K562 (cell line): ENCODE measurements around the gene PAF1. TPM values are rescaled to one million over a fixed set of nuclear protein-coding genes. Genes with fewer than 3 reads are reported as not detected.
A peak's percentile ranks its signal among the peaks of the same experiment; 100 is the strongest.

Experiments used
- BCOR ChIP-seq: fragments of 450-650 bp; IDR thresholded peaks from 2 replicates; pipeline ENCODE4 v1.6.1; 2016
- CBX2 ChIP-seq: fragments of 200-600 bp; sonication (generic); IDR thresholded peaks from one replicate; pipeline ENCODE4 v1.6.1; 2012; ENCODE audit warnings: mild to moderate bottlenecking, low read length, inconsistent platforms; ENCODE audit not compliant: insufficient read depth, poor library complexity, severe bottlenecking
- E2F1 ChIP-seq: sonication (generic); formaldehyde crosslinking; IDR thresholded peaks from 2 replicates; pipeline ENCODE4 v1.8.1; 2023; ENCODE audit warnings: mild to moderate bottlenecking, missing genetic modification reagents, moderate library complexity
- ESRRA ChIP-seq: fragments of 450-650 bp; IDR thresholded peaks from 2 replicates; pipeline ENCODE4 v1.6.1; 2014; ENCODE audit warnings: low read depth, mild to moderate bottlenecking, moderate library complexity, borderline replicate concordance
- GTF3C2 ChIP-seq: IDR thresholded peaks from 3 replicates; pipeline ENCODE4 v1.6.1; 2011; ENCODE audit warnings: borderline replicate concordance, mild to moderate bottlenecking, moderate library complexity; ENCODE audit not compliant: insufficient read length; ENCODE audit errors: extremely low read depth
- MEF2D ChIP-seq: conservative IDR thresholded peaks from 2 replicates; pipeline ENCODE4 v1.6.1; 2016; ENCODE audit warnings: low read depth, missing genetic modification characterization, missing compliant biosample characterization
- MTA1 ChIP-seq: fragments of 450-650 bp; IDR thresholded peaks from 2 replicates; pipeline ENCODE4 v1.6.1; 2017; ENCODE audit warnings: borderline replicate concordance
- NELFE ChIP-seq: IDR thresholded peaks from 2 replicates; pipeline ENCODE4 v1.6.1; 2011; ENCODE audit warnings: mild to moderate bottlenecking; ENCODE audit not compliant: insufficient read depth, insufficient read length
- PTTG1 ChIP-seq: fragments of 450-650 bp; IDR thresholded peaks from 2 replicates; pipeline ENCODE4 v1.6.1; 2016; ENCODE audit warnings: low read depth, mild to moderate bottlenecking, missing genetic modification characterization, missing compliant biosample characterization
- RNF2 ChIP-seq: sonication (generic); IDR thresholded peaks from 2 replicates; pipeline ENCODE4 v1.6.1; 2016
- SMAD2 ChIP-seq: fragments of 150-350 bp; IDR thresholded peaks from 2 replicates; pipeline ENCODE4 v1.6.1; 2014; ENCODE audit warnings: low read depth, mild to moderate bottlenecking, low read length
- SMARCA5 ChIP-seq: fragments of 450-650 bp; IDR thresholded peaks from 2 replicates; pipeline ENCODE4 v1.6.1; 2016
- STAT5A ChIP-seq: IDR thresholded peaks from 2 replicates; pipeline ENCODE4 v1.6.1; 2012; ENCODE audit warnings: low read length, inconsistent platforms, borderline replicate concordance
- TSC22D4 ChIP-seq: fragments of 450-650 bp; IDR thresholded peaks from 2 replicates; pipeline ENCODE4 v1.6.1; 2016; ENCODE audit warnings: missing genetic modification characterization, missing biosample characterization, control low read depth
- WHSC1 ChIP-seq: IDR thresholded peaks from one replicate; pipeline ENCODE4 v1.6.1; 2012; ENCODE audit warnings: low read length, control low read depth, inconsistent platforms
- ZBTB7A ChIP-seq: IDR thresholded peaks from 2 replicates; pipeline ENCODE4 v1.6.1; 2011; ENCODE audit warnings: low read depth, mild to moderate bottlenecking, low read length, moderate library complexity, borderline replicate concordance; ENCODE audit not compliant: control insufficient read depth
- ZBTB8A ChIP-seq: fragments of 450-650 bp; IDR thresholded peaks from 2 replicates; pipeline ENCODE4 v1.6.1; 2018; ENCODE audit warnings: mild to moderate bottlenecking, moderate library complexity; ENCODE audit not compliant: partially characterized antibody
- ZEB2 ChIP-seq: fragments of 450-650 bp; IDR thresholded peaks from 2 replicates; pipeline ENCODE4 v1.6.1; 2016
- ZMIZ1 ChIP-seq, 2 experiments: fragments of 150-350 bp in 1 of 2; IDR thresholded peaks; 2 replicates each; pipeline ENCODE4 v1.6.1; 2012 to 2016; ENCODE audit warnings: low read depth in 2 of 2, low read length in 2 of 2, mild to moderate bottlenecking in 1 of 2, moderate library complexity in 1 of 2
- ZNF316 ChIP-seq: fragments of 450-650 bp; IDR thresholded peaks from 2 replicates; pipeline ENCODE4 v1.6.1; 2016
- ZNF41 ChIP-seq: fragments of 250-450 bp; sonication (Bioruptor Pico); conservative IDR thresholded peaks from 2 replicates; pipeline ENCODE4 v1.4.0; 2020; ENCODE audit warnings: mild to moderate bottlenecking
- ZNF583 ChIP-seq: fragments of 250-450 bp; sonication (Bioruptor Pico); IDR thresholded peaks from 2 replicates; pipeline ENCODE4 v1.4.0; 2020
- polyA plus RNA-seq, 8 experiments: library from polyadenylated mRNA; depleted of rRNA in 4 of 8; stranded (reverse) in 5 of 8; unstranded in 3 of 8; fragments of >200 nt; fragmentation: Nextera tagmentation in 2 of 8; fragmentation: Illumina TruSeq in 1 of 8; extraction: Ambion mirVana in 2 of 8; extraction: Trizol in 1 of 8; gene quantifications; 2 replicates each; pipeline versions ENCODE4 v1.2.1 to v1.2.3, GENCODE V29; 2011 to 2014; ENCODE audit warnings: inconsistent platforms in 1 of 8, missing spikeins in 1 of 8
- total RNA-seq, 7 experiments: library from RNA; depleted of rRNA in 6 of 7; stranded (reverse); fragments of >200 nt in 6 of 7; fragmentation: Illumina TruSeq in 2 of 7; extraction: Trizol in 2 of 7; gene quantifications; 2 replicates each; pipeline versions ENCODE4 v1.2.1 to v1.2.3, GENCODE V29; 2011 to 2021; ENCODE audit warnings: low replicate concordance in 1 of 7

The PAF1 gene
- total and polyA plus RNA-seq, 9 of the 15 experiments (the other 6 are each of a cell fraction or from before 2014, with no cell fraction given) = 1.5 to 45.0 (median 33.8) TPM

DNA sequence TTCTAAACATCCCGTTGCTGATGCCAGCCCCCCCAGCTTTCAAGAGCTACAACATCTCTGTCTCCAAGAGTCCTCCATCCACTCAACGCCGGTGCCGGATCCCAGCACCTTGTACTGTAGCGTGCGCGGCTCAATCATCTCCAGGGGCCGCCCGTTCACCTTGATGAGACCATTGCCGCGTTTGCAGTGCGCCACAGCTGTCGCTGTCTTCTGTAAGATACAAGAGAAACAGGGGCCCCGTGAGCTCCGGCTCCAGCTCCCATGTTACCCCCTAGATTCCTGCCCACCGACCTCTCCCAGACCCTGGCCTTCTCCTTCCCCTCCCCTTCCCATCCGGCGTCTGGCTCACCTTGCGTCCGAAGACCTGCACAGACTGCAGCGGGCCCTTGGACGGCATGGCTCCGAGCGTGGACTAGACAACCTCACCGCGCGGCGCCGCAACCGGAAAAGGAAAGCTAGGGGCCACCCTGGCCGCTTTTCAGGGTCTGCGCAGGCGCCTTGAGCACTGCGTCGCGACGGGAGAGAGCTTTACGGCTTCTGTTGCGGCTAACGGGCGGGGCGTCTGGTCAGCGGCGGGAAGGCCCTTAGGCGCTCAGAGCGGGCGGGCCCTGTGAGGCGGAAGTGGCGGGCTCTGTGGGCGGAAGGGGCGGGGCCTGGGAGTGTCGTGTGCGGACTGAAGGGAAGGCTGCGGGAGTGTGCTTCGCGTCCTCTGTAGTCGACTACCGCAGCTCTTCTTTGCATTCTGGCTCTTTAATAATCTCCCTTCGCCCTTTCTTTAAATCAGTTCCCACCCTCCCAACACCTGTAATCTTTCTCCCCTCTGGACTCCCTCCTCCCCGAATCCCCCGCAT is 44.8 kb upstream of the PAF1 start, which contains the start of gene RPS16 (continued):
- TF ChIP-seq ZMIZ1 (IDR thresholded peaks at IDR 0.05; ENCODE audit: low read depth in 2 of 2, low read length in 2 of 2) (no peak), ZNF41 (CRISPR knock-in tag) (no peak), E2F1 (CRISPR knock-in tag) (peak; percentile 94), SMARCA5 (no peak), ZBTB7A (peak; percentile 29; the same call in 1 of the 2 replicates), CBX2 (no peak), SMAD2 (no peak), PTTG1 (tag) (no peak), MEF2D (tag) (no peak), ZNF316 (no peak), ZEB2 (no peak), ZNF583 (CRISPR knock-in tag) (no peak), NELFE (peak; percentile 78), MTA1 (no peak), WHSC1 (no peak), BCOR (peak; percentile 29; the same call in 1 of the 2 replicates), TSC22D4 (tag) (no peak), GTF3C2 (no peak), ESRRA (peak; percentile 81), ZBTB8A (no peak), RNF2 (0 out of 2 replicates have a peak, but pooled peaks have one; percentile 52), STAT5A (no peak)
